Astrocyte of the spinal cord (primary cell): ENCODE measurements around the gene OR6K2.

ENCODE experiments used
- DNase-seq: peaks from one replicate; pipeline ENCODE4 v3.0.0; 2011; ENCODE audit warnings: low read depth, low spot score
- H3K4me3 ChIP-seq: 2 replicates; pipeline ENCODE4 v1.5.1; 2011; ENCODE audit warnings: low read depth, mild to moderate bottlenecking, low read length, moderate library complexity
- CTCF ChIP-seq: IDR thresholded peaks from 2 replicates; pipeline ENCODE4 v1.5.1; 2012; ENCODE audit warnings: low read depth, mild to moderate bottlenecking, low read length, inconsistent platforms
- in situ Hi-C: cut with HindIII; loops from 2 replicates; pipeline ENCODE4 v1.10.0; 2017; ENCODE audit warnings: low sequenced_read_pairs

The OR6K2 gene

GRCh38 chr1:158674302-158674701 is 26.1 kb downstream of the OR6K2 start:
- no peak for DNase-seq
- in situ Hi-C loops, result no loop called here
- no peak overlapping the region for H3K4me3 ChIP-seq
- TF ChIP-seq CTCF, result no peak

GRCh38 chr1:158666037-158666436 is 34.4 kb downstream of the OR6K2 start:
- DNase-seq, result no peak
- no peak for TF ChIP-seq CTCF
- no peak overlapping the region for H3K4me3 ChIP-seq
- in situ Hi-C loops, result no loop called here

GRCh38 chr1:158654571-158654970 is 45.9 kb downstream of the OR6K2 start:
- no peak overlapping the region for H3K4me3 ChIP-seq
- no peak for TF ChIP-seq CTCF
- in situ Hi-C loops, result no loop called here
- no peak for DNase-seq

GRCh38 chr1:158654086-158654485 is 46.4 kb downstream of the OR6K2 start:
- in situ Hi-C loops, result no loop called here
- no peak for DNase-seq
- H3K4me3 ChIP-seq, result no peak overlapping the region
- no peak for TF ChIP-seq CTCF

GRCh38 chr1:158652721-158653334 is 47.6 kb downstream of the OR6K2 start:
- in situ Hi-C loops, result no loop called here
- no peak for TF ChIP-seq CTCF
- DNase-seq, result no peak
- H3K4me3 ChIP-seq, result no peak overlapping the region
